Activated T-helper 17 cell treated with anti-CD3 and anti-CD28 coated beads, Interleukin-2, amount 50 U/mL, for 72 hours (primary cell): Measurements from ENCODE around the gene C11orf16. TPM values are rescaled to one million over a fixed set of nuclear protein-coding genes. Genes with fewer than 3 reads are reported as not detected.
"Not testable (repeated sequence)": the region's sequence is repeated elsewhere in the genome, so short reads cannot be mapped to it uniquely, and the experiment has no call there.

Experiments
- ATAC-seq: fragments of 150-1000 bp; cut with Tn5 transposase; replicated peaks from 2 replicates; pipeline ENCODE4 v1.10.0; 2021; ENCODE audit warnings: mild to moderate bottlenecking, moderate library complexity
- H3K27ac Mint-ChIP-seq: one replicate; pipeline ENCODE4 v1.8.0; 2022; ENCODE audit warnings: mixed read lengths
- H3K27me3 Mint-ChIP-seq: one replicate; pipeline ENCODE4 v1.8.0; 2022; ENCODE audit warnings: mixed read lengths
- H3K36me3 Mint-ChIP-seq: one replicate; pipeline ENCODE4 v1.8.0; 2022; ENCODE audit warnings: low read depth, mild to moderate bottlenecking, mixed read lengths
- H3K4me1 Mint-ChIP-seq: one replicate; pipeline ENCODE4 v1.8.0; 2022; ENCODE audit warnings: mixed read lengths
- H3K4me3 Mint-ChIP-seq: one replicate; pipeline ENCODE4 v1.8.0; 2022; ENCODE audit warnings: mild to moderate bottlenecking, mixed read lengths
- H3K9me3 Mint-ChIP-seq: one replicate; pipeline ENCODE4 v1.8.0; 2022; ENCODE audit warnings: mixed read lengths
- total RNA-seq, 2 donors: library from RNA; stranded (reverse); gene quantifications; one replicate each; pipeline ENCODE4 v1.2.3, GENCODE V29; 2022

Gene C11orf16
- total RNA-seq, 2 donors from 2014 or later, result not detected

- not testable (repeated sequence) for H3K36me3 Mint-ChIP-seq, H3K4me1 Mint-ChIP-seq, H3K9me3 Mint-ChIP-seq, ATAC-seq, H3K27ac Mint-ChIP-seq, H3K4me3 Mint-ChIP-seq
- peaks cover 15% of the 10 kb centered on the region for H3K27me3 Mint-ChIP-seq
These were observed 51.2 kb downstream of the C11orf16 start for GRCh38 chr11:8881585-8881984.

- Mint-ChIP-seq H3K36me3 (no peaks in the 10 kb centered on the region), H3K27me3 (peaks cover 19% of the 10 kb centered on the region), H3K27ac (no peak overlapping the region), H3K4me1 (peaks cover 2% of the 10 kb centered on the region), H3K9me3 (no peaks in the 10 kb centered on the region), H3K4me3 (no peak overlapping the region)
- ATAC-seq, result no peak
These were observed 54.0 kb downstream of the C11orf16 start for GRCh38 chr11:8878771-8879170.

- no peak for ATAC-seq
- no peaks in the 10 kb centered on the region for H3K36me3 Mint-ChIP-seq
- no peaks in the 10 kb centered on the region for H3K9me3 Mint-ChIP-seq
- peaks cover 38% of the 10 kb centered on the region for H3K27me3 Mint-ChIP-seq
- peaks cover 6% of the 10 kb centered on the region for H3K4me1 Mint-ChIP-seq
- no peak overlapping the region for H3K4me3 Mint-ChIP-seq
- H3K27ac Mint-ChIP-seq, result no peak overlapping the region
These were observed 58.9 kb downstream of the C11orf16 start for GRCh38 chr11:8873741-8874405.

DNA sequence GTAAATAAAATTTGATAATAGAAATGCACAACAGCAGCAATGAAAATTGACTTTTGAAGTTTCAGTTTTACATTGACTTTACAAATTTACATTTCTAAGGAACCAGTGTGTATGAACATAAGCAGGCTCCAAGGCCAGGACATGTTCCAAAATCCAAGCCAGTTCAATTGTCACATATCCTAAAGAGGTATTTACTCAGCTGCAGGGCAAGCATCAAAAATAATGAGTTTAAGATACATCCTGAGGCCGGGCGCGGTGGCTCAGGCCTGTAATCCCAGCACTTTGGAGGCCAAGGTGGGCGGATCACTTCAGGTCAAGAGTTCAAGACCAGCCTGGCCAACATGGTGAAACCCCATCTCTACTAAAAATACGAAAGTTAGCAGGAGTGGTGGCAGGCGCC lies 60.8 kb downstream of the C11orf16 start:
- Mint-ChIP-seq H3K27ac (no peak overlapping the region), H3K36me3 (no peaks in the 10 kb centered on the region), H3K9me3 (no peaks in the 10 kb centered on the region), H3K27me3 (peaks cover 39% of the 10 kb centered on the region), H3K4me3 (peak overlapping the region; percentile 28), H3K4me1 (peaks cover 6% of the 10 kb centered on the region)
- no peak for ATAC-seq

- H3K27ac Mint-ChIP-seq, result no peak overlapping the region
- ATAC-seq, result no peak
- no peaks in the 10 kb centered on the region for H3K9me3 Mint-ChIP-seq
- H3K4me1 Mint-ChIP-seq, result peaks cover 6% of the 10 kb centered on the region
- peak overlapping the region; percentile 28 for H3K4me3 Mint-ChIP-seq
- no peaks in the 10 kb centered on the region for H3K36me3 Mint-ChIP-seq
- peaks cover 42% of the 10 kb centered on the region for H3K27me3 Mint-ChIP-seq
These were observed 61.5 kb downstream of the C11orf16 start for GRCh38 chr11:8871171-8871775.

GRCh38 chr11:8870411-8871170 lies 62.2 kb downstream of the C11orf16 start:
- peak; percentile 23 for ATAC-seq

More at GRCh38 chr11:8870411-8871170, 62.2 kb downstream of the C11orf16 start:
- Mint-ChIP-seq H3K36me3 (no peaks in the 10 kb centered on the region), H3K9me3 (no peaks in the 10 kb centered on the region), H3K27me3 (peaks cover 44% of the 10 kb centered on the region), H3K4me3 (peak overlapping the region; percentile 40), H3K4me1 (peaks cover 6% of the 10 kb centered on the region), H3K27ac (no peak overlapping the region)

Other genes starting within 250 kb of the C11orf16 start
- gene AKIP1, start 21.8 kb downstream of the C11orf16 start, total RNA-seq, result 10 to 100 TPM; 25.6 to 31.9 TPM
- gene ASCL3, start 10.1 kb upstream of the C11orf16 start, total RNA-seq, result not detected
- 10 to 100 TPM; 15.0 to 24.3 TPM for gene TMEM9B, start 31.5 kb upstream of the C11orf16 start, total RNA-seq
- 1 to 10 TPM; 2.2 to 2.4 TPM for gene NRIP3, start 71.1 kb upstream of the C11orf16 start, total RNA-seq
- under 1 TPM in 1 of 2 donors, not detected in 1; 0.66 TPM for gene SCUBE2, start 158.7 kb upstream of the C11orf16 start, total RNA-seq